Caco-2 (cell line): ENCODE measurements around the gene OR13C9. TPM values are rescaled to one million over a fixed set of nuclear protein-coding genes. Genes with fewer than 3 reads are reported as not detected.

Experiments used
- BruUV-seq: library from RNA; stranded (reverse); fragments of 400-500 nt; replicated peaks from 2 replicates; lab custom pipeline; 2021; lab: Mats Ljungman, UMichigan
- CTCF ChIA-PET: fragments of 300-600 bp; sonication (Branson Sonifier 250); formaldehyde crosslinking; loops from one replicate; lab custom pipeline; 2022; ENCODE audit warnings: antibody characterized with exemption; lab: Charles Lee
- POLR2A ChIA-PET: fragments of 300-600 bp; sonication (Branson Sonifier 250); formaldehyde crosslinking; loops from one replicate; lab custom pipeline; 2022; ENCODE audit warnings: antibody characterized with exemption; lab: Charles Lee
- DNase-seq, 2 experiments: peaks; one replicate each; pipeline versions ENCODE4 v3.0.0 to v3.0.0-alpha.2; 2020 to 2022
- H3K27me3 ChIP-seq: replicated peaks from 2 replicates; pipeline ENCODE4 v1.6.0; 2011; ENCODE audit warnings: low read length; ENCODE audit not compliant: control insufficient read depth, insufficient read depth
- H3K36me3 ChIP-seq: 2 replicates; pipeline ENCODE4 v1.5.1; 2011; ENCODE audit warnings: low read length; ENCODE audit not compliant: control insufficient read depth, insufficient read depth
- H3K4me1 ChIP-seq: fragments of 250-450 bp; sonication (Bioruptor Pico); 2 replicates; pipeline ENCODE4 v1.5.1; 2020; ENCODE audit warnings: mild to moderate bottlenecking
- H3K4me3 ChIP-seq: 2 replicates; pipeline ENCODE4 v1.5.1; 2011; ENCODE audit warnings: low read depth, mild to moderate bottlenecking, control low read depth, low read length
- H3K9me3 ChIP-seq: fragments of 250-450 bp; sonication (Bioruptor Pico); 2 replicates; pipeline ENCODE4 v1.5.1; 2020; ENCODE audit warnings: mild to moderate bottlenecking, moderate library complexity
- H3K27ac Mint-ChIP-seq: one replicate; pipeline ENCODE4 v1.8.0; 2022; ENCODE audit warnings: mixed read lengths; ENCODE audit not compliant: unreplicated experiment
- H3K27me3 Mint-ChIP-seq: one replicate; pipeline ENCODE4 v1.8.0; 2022; ENCODE audit warnings: mixed read lengths; ENCODE audit not compliant: insufficient read depth, unreplicated experiment
- H3K36me3 Mint-ChIP-seq: one replicate; pipeline ENCODE4 v1.8.0; 2022; ENCODE audit warnings: mild to moderate bottlenecking, mixed read lengths; ENCODE audit not compliant: insufficient read depth, unreplicated experiment
- H3K4me1 Mint-ChIP-seq: one replicate; pipeline ENCODE4 v1.8.0; 2022; ENCODE audit warnings: low read depth, mixed read lengths; ENCODE audit not compliant: unreplicated experiment
- H3K4me3 Mint-ChIP-seq: one replicate; pipeline ENCODE4 v1.8.0; 2022; ENCODE audit warnings: mild to moderate bottlenecking, moderate library complexity, mixed read lengths; ENCODE audit not compliant: unreplicated experiment
- H3K9me3 Mint-ChIP-seq: one replicate; pipeline ENCODE4 v1.8.0; 2022; ENCODE audit warnings: mixed read lengths; ENCODE audit not compliant: unreplicated experiment
- CTCF ChIP-seq, 2 experiments: fragments of 200-600 bp in 1 of 2; IDR thresholded peaks; 1 replicate in 1 of 2; 2 replicates in 1 of 2; pipeline versions ENCODE4 v1.5.1 to v1.8.0; 2011 to 2022; ENCODE audit warnings: antibody characterized with exemption in 1 of 2, control low read depth in 1 of 2, inconsistent platforms in 1 of 2, low read depth in 1 of 2, low read length in 1 of 2, mild to moderate bottlenecking in 1 of 2, moderate library complexity in 1 of 2; ENCODE audit not compliant: insufficient read depth in 1 of 2, severe bottlenecking in 1 of 2, unreplicated experiment in 1 of 2
- intact Hi-C: fragments of 100-400 bp; cut with micrococcal nuclease; formaldehyde crosslinking; loops from one replicate; pipeline ENCODE4 v1.10.0; 2022; ENCODE audit not compliant: unreplicated experiment
- total RNA-seq: library from RNA; stranded (reverse); gene quantifications from 2 replicates; pipeline ENCODE4 v1.2.3, GENCODE V29; 2022

Gene OR13C9
- total RNA-seq, 1 experiment from 2014 or later: not detected

GRCh38 chr9:104580562-104580961 lies 37.4 kb downstream of the OR13C9 start:
- ChIA-PET POLR2A (no interaction called here), CTCF (no interaction called here)
- no peak for TF ChIP-seq CTCF (IDR thresholded peaks at IDR 0.05; ENCODE audit: insufficient read depth in 1 of 2, low read depth in 1 of 2, low read length in 1 of 2, severe bottlenecking in 1 of 2, unreplicated experiment in 1 of 2)
- Mint-ChIP-seq H3K9me3 (no peaks in the 10 kb centered on the region), H3K36me3 (no peaks in the 10 kb centered on the region), H3K4me1 (no peaks in the 10 kb centered on the region), H3K27me3 (no peaks in the 10 kb centered on the region), H3K27ac (no peak overlapping the region), H3K4me3 (no peak overlapping the region)
- no TSS peak for BruUV-seq
- H3K4me3 ChIP-seq: no peak overlapping the region
- no peaks in the 10 kb centered on the region for H3K9me3 ChIP-seq
- intact Hi-C loops: no loop called here
- H3K27me3 ChIP-seq: no peaks in the 10 kb centered on the region
- H3K4me1 ChIP-seq: no peaks in the 10 kb centered on the region
- DNase-seq: no peak
- H3K36me3 ChIP-seq: no peaks in the 10 kb centered on the region

GRCh38 chr9:104577263-104577662 lies 40.7 kb downstream of the OR13C9 start:
- H3K36me3 ChIP-seq: no peaks in the 10 kb centered on the region
- H3K4me3 ChIP-seq: no peak overlapping the region
- CTCF ChIA-PET: no interaction called here
- POLR2A ChIA-PET: no interaction called here
- intact Hi-C loops: no loop called here
- Mint-ChIP-seq H3K27ac (no peak overlapping the region), H3K4me3 (no peak overlapping the region), H3K36me3 (no peaks in the 10 kb centered on the region), H3K9me3 (peaks cover 16% of the 10 kb centered on the region), H3K4me1 (no peaks in the 10 kb centered on the region), H3K27me3 (no peaks in the 10 kb centered on the region)
- H3K9me3 ChIP-seq: peaks cover 2% of the 10 kb centered on the region; the same call in 1 of the 2 replicates
- TF ChIP-seq CTCF (IDR thresholded peaks at IDR 0.05; ENCODE audit: insufficient read depth in 1 of 2, low read depth in 1 of 2, low read length in 1 of 2, severe bottlenecking in 1 of 2, unreplicated experiment in 1 of 2): no peak
- no peak for DNase-seq
- H3K27me3 ChIP-seq: no peaks in the 10 kb centered on the region
- no peaks in the 10 kb centered on the region for H3K4me1 ChIP-seq
- no TSS peak for BruUV-seq

DNA sequence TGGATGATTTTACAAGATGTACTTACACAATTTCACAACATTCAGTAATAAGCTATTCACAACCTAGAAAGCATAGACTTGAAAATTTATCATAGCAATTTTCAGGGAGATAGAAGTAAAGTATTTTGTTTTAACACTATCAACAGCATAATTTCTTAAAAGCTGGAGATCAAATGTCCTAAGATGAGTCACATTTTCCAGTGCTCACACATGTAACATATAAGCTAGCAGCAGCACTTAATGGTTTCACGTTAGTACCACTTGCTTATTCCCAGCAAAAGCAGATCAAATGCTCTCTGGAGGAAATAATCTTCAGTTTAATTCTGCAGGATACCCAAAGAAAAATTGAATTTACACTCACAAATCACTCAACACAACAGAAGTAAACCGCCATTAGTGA lies 42.5 kb downstream of the OR13C9 start:
- TF ChIP-seq CTCF (IDR thresholded peaks at IDR 0.05; ENCODE audit: insufficient read depth in 1 of 2, low read depth in 1 of 2, low read length in 1 of 2, severe bottlenecking in 1 of 2, unreplicated experiment in 1 of 2): no peak
- ChIA-PET CTCF (no interaction called here), POLR2A (no interaction called here)
- Mint-ChIP-seq H3K9me3 (peaks cover 19% of the 10 kb centered on the region), H3K27me3 (no peaks in the 10 kb centered on the region), H3K36me3 (no peaks in the 10 kb centered on the region), H3K4me1 (no peaks in the 10 kb centered on the region), H3K27ac (no peak overlapping the region), H3K4me3 (no peak overlapping the region)
- Histone ChIP-seq H3K9me3 (peaks cover 10% of the 10 kb centered on the region; the same call in 1 of the 2 replicates), H3K36me3 (no peaks in the 10 kb centered on the region), H3K4me3 (no peak overlapping the region), H3K27me3 (no peaks in the 10 kb centered on the region), H3K4me1 (no peaks in the 10 kb centered on the region)
- no TSS peak for BruUV-seq
- DNase-seq: no peak
- intact Hi-C loops: no loop called here
